HG02623 (cell line): Measurements from ENCODE around the gene TGM6.

ENCODE experiments used
- ATAC-seq: cut with Tn5 transposase; IDR thresholded peaks from one replicate; pipeline ENCODE4 v1.9.1; 2021; ENCODE audit warnings: moderate library complexity; ENCODE audit not compliant: unreplicated experiment

The TGM6 gene

GRCh38 chr20:2451939-2452732, 71.4 kb downstream of the TGM6 start:
- ATAC-seq, result no peak

GRCh38 chr20:2453792-2454191, 73.1 kb downstream of the TGM6 start:
- no peak for ATAC-seq

- ATAC-seq, result no peak
Observed at GRCh38 chr20:2455771-2456497, 75.2 kb downstream of the TGM6 start.

- no peak for ATAC-seq
Observed at GRCh38 chr20:2458919-2459499, 78.3 kb downstream of the TGM6 start.

GRCh38 chr20:2459981-2460751, 79.5 kb downstream of the TGM6 start:
- ATAC-seq, result no peak

GRCh38 chr20:2460752-2461424, 80.2 kb downstream of the TGM6 start:
- ATAC-seq, result no peak

- no peak for ATAC-seq
Observed at GRCh38 chr20:2462484-2462883, 81.8 kb downstream of the TGM6 start.

- ATAC-seq, result no peak
Observed at GRCh38 chr20:2463616-2464365, 83.1 kb downstream of the TGM6 start.

GRCh38 chr20:2465100-2465499, 84.4 kb downstream of the TGM6 start:
- ATAC-seq, result no peak

- no peak for ATAC-seq
Observed at GRCh38 chr20:2467412-2467811, 86.7 kb downstream of the TGM6 start.

GRCh38 chr20:2468581-2469407, 88.1 kb downstream of the TGM6 start:
- ATAC-seq, result no peak

GRCh38 chr20:2469991-2470422, 89.3 kb downstream of the TGM6 start:
- ATAC-seq, result peak; percentile 20

GRCh38 chr20:2470423-2471193, 89.9 kb downstream of the TGM6 start, which contains the start of gene SNRPB:
Gene SNRPB (minus strand): TSS chr20:2470789. CDS start chr20:2470690, 99 bp downstream.
- peak; percentile 97 for ATAC-seq

GRCh38 chr20:2473516-2473915, 92.8 kb downstream of the TGM6 start:
- no peak for ATAC-seq

- ATAC-seq, result no peak
Observed at GRCh38 chr20:2475850-2476741, 95.4 kb downstream of the TGM6 start.

- ATAC-seq, result no peak
Observed at GRCh38 chr20:2476742-2477615, 96.3 kb downstream of the TGM6 start.
